Measurements from ENCODE around the gene THPO.

- no peak for TF ChIP-seq NANOG (IDR thresholded peaks at IDR 0.05; ENCODE audit: borderline replicate concordance)
- TF ChIP-seq CTCF (conservative IDR thresholded peaks at IDR 0.05; ENCODE audit: low read depth in 2 of 2): no peak
- no peak for TF ChIP-seq JUNB (IDR thresholded peaks at IDR 0.05; ENCODE audit: unreplicated experiment)
- TF ChIP-seq REST (IDR thresholded peaks at IDR 0.05; ENCODE audit: unreplicated experiment): no peak
- no peak for TF ChIP-seq CREB1 (CRISPR knock-in tag; IDR thresholded peaks at IDR 0.05; ENCODE audit: low read depth)
- TF ChIP-seq EZH2 (IDR thresholded peaks at IDR 0.05; ENCODE audit: low read depth, unreplicated experiment): no peak
Measured at GRCh38 chr3:184360929-184361531, 17.0 kb downstream of the THPO start.
